Limb (tissue), 2 donors: ENCODE measurements around the gene FERMT3.

Experiments
- DNase-seq, 2 donors: peaks; one replicate each; pipeline ENCODE4 v3.0.0-alpha.2; 2016; ENCODE audit errors: extremely low spot score in 2 of 2

The FERMT3 gene

GRCh38 chr11:64185693-64186491 is 20.6 kb upstream of the FERMT3 start, which contains the start of gene STIP1:
Gene STIP1 (plus strand): TSS chr11:64186171. CDS start chr11:64186262, 91 bp downstream.
- peak; percentile 99 to 100 for DNase-seq

GRCh38 chr11:64186492-64187165 is 19.9 kb upstream of the FERMT3 start:
- peak; percentile 10 to 49 for DNase-seq

GRCh38 chr11:64192434-64192833 is 14.1 kb upstream of the FERMT3 start:
- no peak for DNase-seq

- DNase-seq = no peak
These were observed 9.9 kb upstream of the FERMT3 start for GRCh38 chr11:64196626-64197025.

- no peak for DNase-seq
These were observed 8.0 kb upstream of the FERMT3 start for GRCh38 chr11:64198511-64198910.

- DNase-seq = no peak
These were observed 5.0 kb upstream of the FERMT3 start for GRCh38 chr11:64201543-64201942.

- DNase-seq = no peak
These were observed 3.5 kb upstream of the FERMT3 start for GRCh38 chr11:64202992-64203391.

GRCh38 chr11:64203421-64204079 is 3.0 kb upstream of the FERMT3 start:
- DNase-seq = no peak

- DNase-seq = no peak
These were observed 2.5 kb upstream of the FERMT3 start for GRCh38 chr11:64204080-64204440.

GRCh38 chr11:64204464-64204989 is 2.0 kb upstream of the FERMT3 start:
- peak; percentile 82 to 85 for DNase-seq

- peak; percentile 52 to 59 for DNase-seq
These were observed 950 bp downstream of the FERMT3 start for GRCh38 chr11:64207256-64208085.

- no peak for DNase-seq
These were observed 1.7 kb downstream of the FERMT3 start for GRCh38 chr11:64208086-64208795.

GRCh38 chr11:64208796-64209562 is 2.5 kb downstream of the FERMT3 start:
- peak in 1 of 2 donors; percentile 27 for DNase-seq

GRCh38 chr11:64209563-64209843 is 3.0 kb downstream of the FERMT3 start:
- DNase-seq = no peak

- DNase-seq = no peak
These were observed 3.9 kb downstream of the FERMT3 start for GRCh38 chr11:64210301-64211020.

GRCh38 chr11:64211181-64211872 is 4.8 kb downstream of the FERMT3 start:
- DNase-seq = no peak

- no peak for DNase-seq
These were observed 10.4 kb downstream of the FERMT3 start for GRCh38 chr11:64216879-64217278.

GRCh38 chr11:64218628-64219353 is 12.3 kb downstream of the FERMT3 start:
- no peak for DNase-seq
